Activated CD4-positive, alpha-beta T cell treated with anti-CD3 and anti-CD28 coated beads, Interleukin-2, Interleukin-6, amounts not matched to agents 100 ng/mL and 50 ng/mL, durations not matched to agents 16 hours and 8 hours (primary cell): ENCODE measurements around the gene LIN7C.

Source experiments
- DNase-seq: peaks from one replicate; pipeline ENCODE4 v3.0.0-alpha.2; 2020

LIN7C gene

DNA sequence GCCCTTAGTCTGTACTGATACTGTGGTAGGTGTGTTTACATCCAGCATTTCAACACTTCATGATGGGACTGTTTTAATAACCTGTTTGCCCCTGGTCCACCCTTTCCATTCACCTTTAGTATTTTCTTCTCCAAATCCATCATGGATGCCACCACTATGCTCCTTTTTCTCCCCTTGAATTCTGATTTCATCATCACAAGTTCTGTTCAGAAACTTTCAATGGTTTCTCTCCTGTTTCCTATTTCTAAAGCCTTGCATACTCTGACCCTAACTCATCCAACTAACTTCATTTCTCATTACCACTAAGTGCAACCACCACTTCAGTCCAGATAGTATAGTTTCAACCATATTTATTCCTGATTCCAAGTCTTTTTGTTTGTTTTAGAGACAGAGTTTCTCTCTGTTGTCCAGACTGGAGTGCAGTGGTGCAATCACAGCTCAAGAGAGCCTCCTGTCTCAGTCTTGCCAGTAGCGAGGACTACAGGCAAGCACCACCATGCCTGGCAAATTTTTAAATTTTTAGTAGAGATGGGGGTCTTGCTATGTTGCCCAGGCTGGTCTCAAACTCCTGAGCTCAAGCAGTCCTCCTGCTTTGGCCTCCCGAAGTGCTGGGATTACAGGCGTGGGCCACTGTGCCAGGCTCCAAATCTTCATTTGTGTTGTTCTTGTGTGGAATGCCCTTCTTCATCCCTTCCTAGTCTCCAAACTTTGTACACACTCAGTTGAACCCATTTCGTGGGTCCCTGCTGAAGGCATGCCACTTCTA is 1.2 kb upstream of the LIN7C start:
- no peak for DNase-seq

- no peak for DNase-seq
Measured at GRCh38 chr11:27505781-27506180, 788 bp downstream of the LIN7C start.

GRCh38 chr11:27504205-27504604 is 2.4 kb downstream of the LIN7C start:
- no peak for DNase-seq

DNA sequence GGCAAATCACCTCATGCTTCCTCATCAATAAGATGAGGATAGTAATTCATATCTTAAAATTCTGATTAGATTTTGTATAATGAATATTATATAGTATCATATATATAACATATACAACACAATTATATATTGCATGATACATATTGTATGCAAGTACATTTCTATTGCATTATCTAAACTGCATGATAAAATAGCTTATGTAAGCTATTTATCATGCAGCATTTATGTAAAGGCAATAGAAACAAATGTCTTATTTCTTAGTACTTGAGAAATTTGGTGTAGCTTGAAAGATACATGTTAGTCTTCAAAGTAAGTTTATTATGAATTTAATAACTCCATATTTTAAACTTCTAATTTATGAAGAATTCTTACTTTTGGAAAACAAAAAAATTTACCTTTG is 5.5 kb downstream of the LIN7C start:
- no peak for DNase-seq

- DNase-seq: no peak
Measured at GRCh38 chr11:27497911-27498310, 8.7 kb downstream of the LIN7C start.

DNA sequence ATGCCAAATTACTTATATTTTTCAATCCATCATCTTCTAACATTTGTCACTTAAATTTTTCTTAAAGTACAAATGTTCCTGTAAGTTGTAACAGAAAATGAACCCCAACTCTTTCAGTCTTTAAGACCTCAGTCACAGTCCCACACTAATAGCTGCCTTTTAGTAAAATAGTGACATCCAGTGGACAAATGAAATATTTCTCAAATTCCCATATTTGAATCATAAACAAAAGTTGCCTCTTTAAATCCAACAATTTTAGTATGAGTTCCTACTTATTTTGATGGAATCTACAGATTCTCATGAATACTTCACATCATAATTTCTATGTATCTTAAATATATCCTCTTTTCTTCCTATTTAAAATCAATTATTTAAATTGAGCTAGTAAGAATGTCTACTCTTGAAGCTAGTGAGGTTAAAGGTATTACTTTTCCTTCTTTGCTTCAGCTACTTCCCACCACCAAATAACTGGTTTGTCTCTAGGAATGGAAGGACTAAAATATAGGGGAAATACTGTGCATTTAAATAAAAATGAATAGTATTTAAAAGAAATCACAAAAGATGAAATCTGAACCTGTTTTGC is 9.2 kb downstream of the LIN7C start:
- peak; percentile 8 for DNase-seq

DNA sequence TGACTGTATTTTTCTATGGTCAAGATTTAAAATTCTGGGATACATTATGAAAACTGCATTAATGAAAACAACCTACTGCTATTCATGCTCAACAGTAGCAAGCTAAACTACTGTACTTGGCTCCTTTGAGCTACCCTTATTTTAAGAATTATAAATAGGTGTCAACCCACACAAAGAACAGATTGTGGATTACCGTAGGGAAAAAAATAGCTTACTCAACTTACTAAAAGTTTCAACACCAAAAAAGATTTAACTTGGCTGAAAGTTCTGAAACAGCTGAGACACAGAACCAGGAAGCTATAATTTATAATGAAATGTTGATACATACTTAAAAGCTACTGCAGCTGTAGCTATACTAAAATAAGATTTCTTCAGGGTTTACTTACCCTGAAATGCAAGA is 10.1 kb downstream of the LIN7C start:
- no peak for DNase-seq

- DNase-seq: no peak
Measured at GRCh38 chr11:27495710-27496300, 10.8 kb downstream of the LIN7C start.

GRCh38 chr11:27489092-27489491 is 17.5 kb downstream of the LIN7C start:
- no peak for DNase-seq

- DNase-seq: no peak
Measured at GRCh38 chr11:27487706-27488105, 18.9 kb downstream of the LIN7C start.

- peak; percentile 60 for DNase-seq
Measured at GRCh38 chr11:27485930-27486773, 20.4 kb downstream of the LIN7C start.

DNA sequence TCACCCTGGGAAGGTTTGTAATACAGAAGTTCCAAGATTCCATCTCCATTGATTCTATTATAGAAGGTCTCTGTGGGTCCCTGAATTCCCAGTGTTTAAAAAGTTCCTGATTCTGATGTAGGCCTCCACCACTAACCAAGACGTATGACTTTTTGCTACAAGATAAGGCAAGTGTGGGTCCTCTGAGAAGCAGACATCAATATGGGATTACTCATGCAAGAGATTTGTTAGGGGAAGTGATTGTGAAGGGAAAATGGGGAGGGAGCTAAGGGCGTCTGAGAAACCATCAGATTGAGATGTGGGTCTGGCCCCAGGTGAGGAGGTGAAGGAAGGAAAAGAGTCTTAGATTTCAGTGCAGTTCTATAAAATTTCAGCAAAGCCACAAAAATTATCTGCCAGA is 23.8 kb downstream of the LIN7C start:
- no peak for DNase-seq

GRCh38 chr11:27481992-27482391 is 24.6 kb downstream of the LIN7C start:
- no peak for DNase-seq

GRCh38 chr11:27477831-27478230 is 28.7 kb downstream of the LIN7C start:
- no peak for DNase-seq

DNA sequence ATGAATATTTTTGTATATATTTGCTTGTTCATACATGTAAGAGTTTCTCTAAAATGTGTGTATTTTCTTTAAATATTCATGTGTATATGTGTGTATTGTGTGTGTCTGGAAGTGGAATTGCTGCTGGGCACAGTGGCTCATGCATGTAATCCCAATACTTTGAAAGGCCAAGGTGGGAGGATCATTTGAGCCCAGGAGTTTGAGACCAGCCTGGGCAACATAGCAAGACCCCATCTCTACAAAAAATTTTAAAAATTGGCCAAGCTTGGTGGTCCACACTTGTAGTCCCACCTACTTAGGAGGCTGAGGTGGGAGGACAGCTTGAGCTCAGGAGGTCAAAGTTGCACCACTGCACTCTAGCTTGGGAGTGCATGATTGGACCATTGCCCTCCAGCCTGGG is 29.3 kb downstream of the LIN7C start:
- DNase-seq: no peak

DNA sequence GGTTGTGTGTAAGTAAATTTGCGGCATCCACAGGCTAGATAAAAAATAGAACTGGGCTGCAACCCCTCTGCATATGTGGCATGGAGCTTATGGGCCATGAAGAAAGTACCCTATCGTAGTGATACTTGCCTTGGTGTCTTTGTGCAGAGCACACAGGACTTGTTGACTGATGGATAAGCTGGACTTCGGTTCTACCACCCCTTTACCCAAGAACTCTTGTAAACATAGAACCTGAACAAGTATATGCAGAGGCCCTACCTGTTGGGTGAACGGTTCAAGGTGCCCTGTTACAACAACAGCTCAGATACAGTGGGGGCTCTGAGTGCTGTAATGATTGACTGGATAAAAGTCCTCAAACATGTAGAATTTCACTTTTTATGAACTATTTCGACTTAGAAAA is 30.9 kb downstream of the LIN7C start:
- no peak for DNase-seq

GRCh38 chr11:27473017-27473406 is 33.6 kb downstream of the LIN7C start:
- no peak for DNase-seq

DNA sequence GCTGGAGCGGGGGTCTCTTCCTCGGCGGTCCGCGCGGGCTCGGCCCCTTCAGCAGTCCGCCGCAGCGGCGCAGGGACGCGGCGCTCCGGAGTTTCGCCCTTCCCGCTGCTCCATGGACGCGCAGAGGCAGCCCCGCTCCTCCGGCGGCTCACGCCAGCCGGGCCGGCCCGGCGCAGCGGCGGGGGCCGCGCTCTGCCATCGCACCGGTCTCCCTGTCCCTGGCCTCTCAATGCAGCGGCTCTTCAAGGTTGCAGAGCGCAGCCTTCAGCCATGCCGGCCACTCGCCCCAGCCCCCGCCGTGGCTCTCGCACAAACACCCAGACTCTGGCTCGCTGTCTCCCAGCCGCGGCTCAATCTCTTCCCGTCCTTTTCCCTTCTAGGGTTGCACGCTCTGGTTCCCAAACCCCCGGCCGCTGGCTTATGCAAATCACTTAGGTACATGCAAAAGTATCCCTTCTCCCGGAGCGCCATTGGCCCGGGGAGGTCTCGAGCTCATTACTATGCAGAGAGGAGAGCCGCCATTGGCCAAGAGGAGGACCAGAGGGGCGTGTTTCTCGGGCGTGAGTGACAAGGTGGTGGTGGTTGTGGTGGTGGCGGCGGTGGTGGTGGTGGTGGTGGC is 34.1 kb downstream of the LIN7C start, which contains the start of gene LGR4:
LGR4 (minus strand) TSS at position 393 of the 619 bp plus-strand sequence. CDS start 488 bp downstream, outside the sequence.
- peak; percentile 69 for DNase-seq

GRCh38 chr11:27471589-27472397 is 34.8 kb downstream of the LIN7C start:
- DNase-seq: peak; percentile 6

DNA sequence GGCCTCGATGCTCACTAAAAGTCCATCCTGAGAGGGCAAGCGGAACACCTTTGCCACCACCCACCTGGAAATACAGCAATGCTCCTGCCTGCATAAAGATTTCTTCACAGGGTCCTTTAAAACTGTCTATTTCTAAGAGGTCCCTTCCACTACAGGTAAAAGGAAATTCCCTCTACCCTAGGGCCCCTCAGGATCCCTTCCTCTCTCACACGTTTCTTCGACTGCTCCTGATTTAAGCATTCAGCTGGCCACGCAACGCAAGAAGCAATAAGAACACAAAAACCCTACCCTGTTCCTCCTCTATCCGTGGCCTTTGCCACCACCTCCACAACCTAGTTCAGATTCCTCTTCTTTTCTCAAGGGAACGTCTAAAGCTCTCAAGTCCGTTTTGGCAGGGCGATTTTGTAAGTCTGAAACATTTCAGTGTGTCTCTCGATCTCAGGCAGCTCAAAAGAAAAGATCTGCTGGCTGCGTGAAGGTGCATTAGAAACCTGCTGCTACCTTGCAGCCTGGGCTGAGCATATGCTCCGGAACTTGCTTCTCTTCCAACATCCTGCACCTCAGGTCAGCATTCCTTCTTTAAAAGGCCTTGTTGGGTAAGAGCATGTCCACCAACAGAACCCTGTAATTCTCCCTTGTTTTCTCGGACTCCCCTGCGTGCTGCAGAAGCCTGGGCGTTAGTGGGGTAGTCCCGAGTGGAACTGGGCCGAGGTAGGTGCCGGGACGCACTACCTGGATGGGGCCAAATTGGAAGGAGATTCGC is 35.6 kb downstream of the LIN7C start:
- no peak for DNase-seq

DNA sequence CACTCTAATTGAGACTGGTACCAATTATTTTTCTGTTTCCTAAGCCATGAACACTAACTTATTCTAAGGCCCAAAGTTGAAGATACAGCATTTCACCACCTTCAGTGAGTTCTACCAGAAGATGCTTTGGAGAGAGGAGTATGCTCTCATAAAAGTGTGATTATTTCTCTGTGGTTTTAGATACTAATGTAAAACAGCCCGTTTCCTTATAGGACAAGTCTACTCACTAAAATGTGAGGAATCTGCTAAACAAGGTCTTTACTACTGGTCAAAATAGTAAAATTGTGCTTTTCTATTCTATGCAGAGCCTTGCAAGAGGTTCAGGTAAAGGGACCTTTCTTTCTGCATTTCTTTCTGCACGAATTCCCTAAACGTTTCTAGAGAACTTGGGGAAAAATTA is 36.4 kb downstream of the LIN7C start:
- no peak for DNase-seq
